WTC11 (cell line): Measurements from ENCODE around the gene MSANTD4.

Experiments
- CREB1 ChIP-seq: sonication (generic); formaldehyde crosslinking; IDR thresholded peaks from 2 replicates; pipeline ENCODE4 v1.8.0; 2023; ENCODE audit warnings: mild to moderate bottlenecking, missing genetic modification reagents
- CTCF ChIP-seq: fragments of 200-600 bp; IDR thresholded peaks from 2 replicates; pipeline ENCODE4 v1.8.0; 2022; ENCODE audit warnings: antibody characterized with exemption
- ETV6 ChIP-seq: sonication (generic); formaldehyde crosslinking; IDR thresholded peaks from 2 replicates; pipeline ENCODE4 v1.8.1; 2022; ENCODE audit warnings: mild to moderate bottlenecking, missing genetic modification reagents
- HMGXB4 ChIP-seq: sonication (generic); formaldehyde crosslinking; IDR thresholded peaks from 2 replicates; pipeline ENCODE4 v1.8.1; 2023; ENCODE audit warnings: mild to moderate bottlenecking, moderate library complexity, missing genetic modification reagents
- IRF2 ChIP-seq: sonication (generic); formaldehyde crosslinking; IDR thresholded peaks from 2 replicates; pipeline ENCODE4 v1.8.0; 2022; ENCODE audit warnings: low read depth, missing genetic modification reagents, borderline replicate concordance
- NFYB ChIP-seq: sonication (generic); formaldehyde crosslinking; conservative IDR thresholded peaks from 2 replicates; pipeline ENCODE4 v1.8.0; 2022; ENCODE audit warnings: low read depth, missing genetic modification reagents
- NR2C2 ChIP-seq: sonication (generic); formaldehyde crosslinking; IDR thresholded peaks from 2 replicates; pipeline ENCODE4 v1.8.0; 2022; ENCODE audit warnings: mild to moderate bottlenecking, missing genetic modification reagents
- PRDM15 ChIP-seq: sonication (generic); formaldehyde crosslinking; IDR thresholded peaks from 2 replicates; pipeline ENCODE4 v1.8.0; 2022; ENCODE audit warnings: missing genetic modification reagents
- TEAD4 ChIP-seq: sonication (generic); formaldehyde crosslinking; IDR thresholded peaks from 2 replicates; pipeline ENCODE4 v1.8.0; 2022; ENCODE audit warnings: mild to moderate bottlenecking, missing genetic modification reagents

GRCh38 chr11:106070606-106071005, 48.6 kb upstream of the MSANTD4 start:
- TF ChIP-seq HMGXB4 (CRISPR knock-in tag) (no peak), CTCF (no peak), ETV6 (no peak), IRF2 (CRISPR knock-in tag) (no peak), PRDM15 (CRISPR knock-in tag) (no peak), NFYB (CRISPR knock-in tag) (no peak), TEAD4 (CRISPR knock-in tag) (no peak), NR2C2 (CRISPR knock-in tag) (no peak), CREB1 (no peak)
